HL-60/S4 treated with phorbol 12-myristate 13-acetate at 8.2 ng/mL for 4 days and 3 days (cell line): ENCODE measurements around the gene SLC35F1.
"Not testable (repeated sequence)": the region's sequence is repeated elsewhere in the genome, so short reads cannot be mapped to it uniquely, and the experiment has no call there.

Experiments
- in situ Hi-C: fragments of 300-500 bp; cut with MboI; formaldehyde crosslinking; loops from 2 replicates; pipeline ENCODE4 v1.15.0; 2022; ENCODE audit warnings: low sequenced_read_pairs

The SLC35F1 gene

DNA sequence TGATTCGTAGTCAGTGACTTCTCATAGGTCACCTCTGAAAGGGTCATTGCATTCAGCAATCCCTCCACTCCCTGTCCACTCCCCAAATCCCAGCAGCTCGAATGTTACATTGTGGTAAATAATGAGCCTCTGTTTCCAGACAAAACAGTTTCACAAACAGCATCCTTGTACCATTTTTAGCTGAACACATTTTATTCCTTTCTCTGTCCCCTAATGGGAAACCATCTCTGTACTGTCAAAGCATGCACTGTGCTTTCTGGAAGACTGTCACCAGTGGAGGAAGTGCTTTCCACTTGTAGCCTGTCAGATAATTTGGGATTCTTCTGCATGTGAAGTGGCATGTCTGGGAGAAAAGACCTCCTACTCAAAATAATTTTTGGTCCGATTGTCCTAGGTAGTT, 82.0 kb downstream of the SLC35F1 start:
- in situ Hi-C loops, result no loop called here

DNA sequence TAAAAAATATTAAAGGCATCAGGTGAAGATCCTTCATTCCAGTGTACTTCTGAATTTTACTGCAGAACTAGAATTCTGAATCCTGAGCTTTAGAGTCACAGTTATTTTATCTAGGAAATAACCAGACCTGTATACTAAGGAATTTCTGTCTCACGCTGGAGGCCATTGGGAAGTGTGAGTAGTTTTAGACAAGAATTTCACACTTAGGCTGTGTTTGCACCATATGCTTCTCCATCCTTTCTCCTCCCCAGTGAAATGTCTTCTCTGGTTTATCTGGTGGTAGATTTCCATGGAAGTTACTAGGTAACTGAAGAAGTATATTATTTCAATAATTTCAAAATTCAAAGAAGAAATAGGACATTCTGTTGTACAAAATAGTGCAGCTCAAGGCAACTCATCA, 83.1 kb downstream of the SLC35F1 start:
- in situ Hi-C loops, result no loop called here

DNA sequence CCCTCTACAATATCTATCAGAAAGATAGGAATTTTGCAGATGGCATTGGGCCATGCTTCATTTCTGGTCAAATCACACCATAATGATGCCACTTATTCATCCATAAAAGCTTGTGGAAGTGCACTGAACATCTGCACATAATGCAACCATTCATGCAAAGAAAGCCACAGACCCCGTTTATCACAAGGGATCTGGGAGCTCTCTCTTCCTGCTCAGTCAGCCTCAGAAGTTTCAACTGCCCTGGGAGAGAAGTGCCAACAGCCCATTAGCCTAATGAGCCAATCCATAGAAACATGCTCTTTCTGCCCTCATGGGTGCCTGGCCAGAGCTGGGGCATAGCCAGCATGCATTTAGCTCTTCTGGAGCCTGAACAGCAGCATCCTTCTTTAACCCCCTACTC, 85.8 kb downstream of the SLC35F1 start:
- in situ Hi-C loops, result no loop called here

DNA sequence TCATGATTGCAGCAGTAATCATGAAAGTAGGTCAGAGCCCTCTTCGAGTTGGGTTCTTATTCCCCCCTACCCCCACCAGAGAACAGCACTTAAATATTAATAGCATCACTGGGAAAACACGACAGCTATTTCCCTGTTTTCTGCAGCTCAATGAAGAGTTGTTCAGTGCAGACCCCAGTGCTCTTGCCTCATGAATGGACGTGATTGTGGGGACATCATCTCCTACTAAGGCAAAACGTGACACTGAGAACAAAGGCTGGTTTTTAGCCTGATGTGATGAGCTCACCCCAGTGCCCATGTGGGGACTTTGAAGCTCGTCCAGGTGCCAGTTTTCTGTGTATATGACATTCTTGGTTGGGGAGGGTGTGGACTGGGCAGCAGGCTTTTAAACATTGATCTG, 105.9 kb downstream of the SLC35F1 start:
- in situ Hi-C loops, result no loop called here

DNA sequence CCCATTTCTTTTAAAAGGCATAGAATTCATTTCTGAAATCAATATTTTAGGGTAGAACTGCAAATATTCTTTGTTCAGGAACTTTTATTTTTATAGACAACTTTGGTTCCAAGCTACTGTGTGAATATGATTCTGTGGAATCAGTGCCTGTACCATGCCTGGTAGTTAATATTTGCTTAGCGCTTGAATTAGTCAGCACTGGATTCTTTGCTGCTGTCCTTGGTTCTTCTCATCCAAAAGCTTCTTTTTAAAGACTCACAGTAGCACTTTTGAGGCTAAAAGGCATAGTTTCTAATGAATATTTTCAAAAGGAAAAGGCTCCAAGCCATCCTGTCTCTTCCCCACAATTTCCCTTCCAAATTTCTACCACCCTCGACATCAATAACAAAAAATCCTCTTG, 109.5 kb downstream of the SLC35F1 start:
- in situ Hi-C loops, result no loop called here

DNA sequence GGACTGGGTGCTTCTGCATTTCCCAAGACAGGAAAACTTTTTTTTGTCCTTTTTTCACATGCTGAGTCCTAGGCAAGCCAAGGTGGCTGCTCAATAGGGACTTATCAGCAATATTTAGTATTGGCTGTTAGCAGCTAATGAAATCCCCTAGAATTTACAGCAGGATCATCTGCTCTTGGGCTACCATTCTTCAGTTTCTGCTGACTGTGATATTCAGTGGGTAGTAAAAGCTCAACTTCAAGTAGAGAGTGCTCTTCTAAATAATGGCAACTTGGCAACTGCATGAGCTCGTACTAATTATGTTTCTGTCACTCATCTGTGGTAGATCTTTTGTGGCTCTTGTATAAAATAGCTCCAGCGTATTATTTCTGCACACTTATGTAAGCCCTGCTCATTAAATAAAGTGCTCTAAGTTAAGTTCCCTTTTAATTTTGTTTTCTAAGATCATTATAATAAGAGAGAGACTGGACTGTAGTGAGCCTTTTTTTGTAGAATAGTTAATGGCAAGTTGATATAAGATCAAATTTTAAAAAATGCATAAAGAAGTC, 110.3 kb downstream of the SLC35F1 start:
- in situ Hi-C loops, result no loop called here

DNA sequence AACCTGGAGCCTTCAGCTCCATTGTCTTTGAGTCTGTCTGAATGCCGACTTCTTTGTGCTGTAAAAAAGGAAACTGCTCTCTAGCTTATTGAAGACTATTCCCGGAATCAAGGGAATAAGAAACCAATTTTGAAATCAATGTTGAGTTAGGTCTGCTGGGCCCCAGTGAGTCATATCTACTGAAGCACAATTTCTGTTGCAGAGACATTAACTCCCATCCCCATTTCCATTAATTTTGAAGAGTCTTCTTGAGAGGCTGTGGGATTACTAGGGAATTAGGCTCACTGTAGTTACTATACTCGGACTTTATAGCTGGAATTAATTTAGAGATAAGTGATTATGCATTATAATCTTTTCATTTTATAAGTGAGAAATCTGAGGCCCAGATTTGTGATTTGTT, 116.7 kb downstream of the SLC35F1 start:
- in situ Hi-C loops, result no loop called here

DNA sequence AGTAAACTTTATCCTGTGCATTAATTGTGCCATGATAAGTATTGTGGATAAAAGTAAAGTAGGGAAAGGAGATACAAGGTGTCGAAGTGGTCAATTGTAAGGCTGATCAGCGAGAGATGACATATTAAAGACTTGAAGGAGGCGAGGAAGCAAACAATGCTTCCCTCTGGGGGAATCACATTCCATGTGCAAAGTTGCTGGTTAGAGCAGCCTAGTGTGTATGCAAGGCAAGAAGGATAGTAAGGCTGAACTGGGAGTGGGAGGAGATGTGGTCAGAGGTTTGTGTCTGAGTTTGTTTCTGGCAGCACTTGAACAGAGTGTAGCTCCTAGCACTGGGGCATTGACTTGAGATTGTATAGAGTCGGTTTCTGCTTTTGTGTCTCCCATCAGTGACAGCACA, 122.9 kb downstream of the SLC35F1 start:
- in situ Hi-C loops, result no loop called here

DNA sequence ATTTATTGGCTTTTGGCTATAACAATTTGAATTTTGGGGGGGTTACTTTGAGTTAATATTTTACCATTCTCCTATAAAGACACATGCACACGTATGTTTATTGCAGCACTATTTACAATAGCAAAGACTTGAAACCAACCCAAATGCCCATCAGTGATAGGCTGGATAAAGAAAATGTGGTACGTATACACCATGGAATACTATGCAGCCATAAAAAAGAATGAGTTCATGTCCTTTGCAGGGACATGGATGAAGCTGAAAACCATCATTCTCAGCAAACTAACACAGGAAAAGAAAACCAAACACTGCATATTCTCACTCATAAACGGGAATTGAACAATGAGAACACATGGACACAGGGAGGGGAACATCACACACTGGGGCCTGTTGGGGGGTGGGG, 130.4 kb downstream of the SLC35F1 start:
- in situ Hi-C loops, result not testable (repeated sequence)

DNA sequence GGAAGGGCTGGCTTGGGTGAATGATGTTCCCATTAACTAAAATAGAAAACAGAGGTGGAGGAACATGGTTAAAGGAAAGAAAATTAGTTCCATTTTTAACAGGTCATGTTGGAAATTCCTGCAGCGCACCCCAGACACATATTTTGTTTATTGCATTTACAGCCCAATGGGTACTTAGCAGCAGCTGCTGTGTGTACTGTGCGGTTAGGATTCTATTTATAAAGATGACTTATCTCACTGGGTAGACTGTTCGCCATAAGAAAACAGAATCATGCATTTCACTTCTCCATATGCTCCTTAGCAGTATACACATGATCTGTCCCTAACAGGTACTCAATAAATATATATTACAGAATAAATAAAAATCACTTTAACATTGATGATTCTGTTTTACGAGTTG, 135.8 kb downstream of the SLC35F1 start:
- in situ Hi-C loops, result no loop called here

DNA sequence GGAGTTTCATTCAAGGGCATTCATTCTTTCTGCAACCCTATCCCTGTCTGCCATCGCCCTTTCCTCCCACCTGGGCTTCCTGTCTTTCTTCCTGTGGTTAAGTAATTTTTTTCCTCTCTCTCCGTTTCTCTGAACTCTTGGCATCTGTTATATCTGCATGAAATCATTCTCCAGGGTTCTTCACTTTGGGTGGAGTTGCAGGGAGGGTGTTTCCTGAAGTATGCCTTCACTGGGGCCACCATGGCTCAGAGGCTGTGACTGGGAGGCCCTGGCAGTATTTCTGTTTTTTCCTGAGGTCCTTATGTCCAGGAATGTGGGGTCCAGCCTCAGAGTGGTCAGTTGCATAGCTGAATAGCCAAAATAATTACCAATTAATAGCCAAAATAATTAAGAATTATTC, 137.2 kb downstream of the SLC35F1 start:
- in situ Hi-C loops, result no loop called here

DNA sequence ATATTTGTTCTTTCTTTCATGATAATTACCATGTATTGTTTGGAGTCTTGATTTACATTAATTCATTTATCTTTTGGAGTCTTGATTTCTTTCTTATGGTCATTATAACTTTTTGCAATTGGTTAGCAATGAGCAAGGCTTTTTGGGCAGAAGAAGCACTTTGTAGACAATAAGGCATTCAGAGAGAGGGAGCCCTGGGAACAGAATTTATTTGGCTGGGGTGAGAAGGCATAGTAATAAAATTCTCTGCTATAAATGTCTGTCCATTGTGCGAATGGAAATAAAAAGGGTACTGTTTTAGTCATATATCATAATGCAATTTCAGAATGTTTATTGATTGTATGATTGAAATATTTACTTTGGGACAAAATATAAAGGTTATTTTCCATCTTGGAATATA, 147.0 kb downstream of the SLC35F1 start:
- in situ Hi-C loops, result no loop called here

DNA sequence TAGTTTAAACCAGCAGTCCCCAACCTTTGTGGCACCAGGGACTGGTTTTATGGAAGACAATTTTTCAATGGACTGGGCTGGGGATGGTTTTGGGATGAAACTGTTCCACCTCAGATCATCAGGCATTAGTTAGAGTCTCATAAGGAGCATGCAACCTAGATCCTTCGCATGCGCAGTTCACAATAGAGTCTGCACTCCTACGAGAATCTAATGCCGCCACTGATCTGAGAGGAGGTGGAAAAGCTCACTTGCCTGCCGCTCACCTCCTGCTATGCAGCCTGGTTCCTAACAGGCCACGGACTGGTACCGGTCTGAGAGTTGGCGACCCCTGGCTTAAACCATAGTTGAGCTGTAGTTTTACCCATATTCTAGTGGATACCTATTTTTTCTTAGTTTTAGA, 154.6 kb downstream of the SLC35F1 start:
- in situ Hi-C loops, result no loop called here

DNA sequence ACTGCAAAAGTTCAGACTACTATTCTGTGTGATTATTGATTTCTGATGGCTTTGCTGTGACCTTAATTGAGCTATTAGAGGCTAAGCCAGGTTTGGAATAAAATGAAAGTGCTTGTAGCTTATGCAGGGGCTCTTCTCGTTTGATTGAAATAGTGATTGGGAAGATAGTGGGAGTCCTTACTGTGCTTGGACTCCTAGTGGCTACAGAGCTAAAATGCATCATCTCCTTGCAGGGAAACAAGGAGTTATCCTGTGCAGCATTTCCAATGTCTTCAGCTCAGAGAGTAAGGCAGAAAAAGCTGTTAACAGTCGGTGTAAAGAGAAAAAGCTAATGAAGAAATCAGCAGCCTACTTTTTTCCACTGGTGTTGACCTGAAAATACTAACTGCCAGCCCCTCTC, 173.5 kb downstream of the SLC35F1 start:
- in situ Hi-C loops, result no loop called here

DNA sequence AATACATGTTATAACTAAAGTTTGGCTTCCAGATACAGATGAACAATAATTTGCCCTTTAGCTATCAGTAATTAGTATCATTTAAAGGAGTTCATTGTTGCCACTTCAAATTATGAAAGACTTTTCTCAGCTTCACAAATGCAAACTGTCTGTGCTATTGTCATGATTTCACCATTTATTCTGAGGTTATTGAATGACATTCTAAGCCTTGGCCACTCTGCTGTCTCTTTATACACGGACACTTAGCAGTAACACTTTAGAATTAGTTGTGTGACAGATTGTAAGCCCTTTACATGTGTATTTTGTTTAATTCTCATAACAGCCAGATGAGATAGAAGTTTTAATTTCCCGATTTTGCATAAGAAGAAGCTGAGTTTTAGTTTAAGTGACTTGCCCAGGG, 176.6 kb downstream of the SLC35F1 start:
- in situ Hi-C loops, result no loop called here

DNA sequence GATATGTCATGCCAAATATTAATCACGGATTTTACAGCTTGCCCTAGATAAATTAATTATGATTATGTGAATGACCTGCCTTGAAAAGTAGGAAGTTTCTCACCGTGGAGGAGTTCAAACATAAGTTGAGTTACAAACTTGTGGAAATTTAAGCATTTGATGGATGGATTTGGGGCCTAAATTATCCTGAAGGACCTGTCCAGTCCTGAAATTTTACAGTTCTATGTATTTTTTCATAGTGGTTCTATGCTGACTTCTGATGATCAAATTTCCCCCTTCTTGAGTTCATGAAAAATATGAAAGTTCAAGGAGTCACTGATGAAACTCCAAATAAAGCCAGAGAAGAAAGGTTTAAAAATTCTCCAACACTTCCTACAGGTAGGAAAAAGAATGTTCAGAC, 178.6 kb downstream of the SLC35F1 start:
- in situ Hi-C loops, result no loop called here

DNA sequence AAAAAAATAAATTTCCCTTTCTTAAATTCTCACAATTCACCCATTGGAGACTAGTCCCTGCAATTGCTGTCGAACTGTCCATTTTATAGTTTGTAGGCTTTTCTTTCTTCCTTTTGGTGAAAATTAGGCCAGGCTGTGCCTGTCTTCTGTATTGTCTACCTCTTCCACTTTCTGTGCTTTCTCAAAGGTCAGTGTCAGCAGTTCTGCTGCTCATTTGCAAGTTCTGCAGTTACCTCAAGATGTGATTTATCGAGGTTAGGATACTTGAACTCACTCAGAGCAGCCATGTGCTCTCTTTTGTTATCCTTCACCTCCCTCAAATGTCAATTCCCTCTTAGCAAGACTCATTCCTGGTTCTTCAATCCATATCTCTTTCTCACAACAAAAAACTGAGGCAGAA, 179.1 kb downstream of the SLC35F1 start:
- in situ Hi-C loops, result no loop called here

DNA sequence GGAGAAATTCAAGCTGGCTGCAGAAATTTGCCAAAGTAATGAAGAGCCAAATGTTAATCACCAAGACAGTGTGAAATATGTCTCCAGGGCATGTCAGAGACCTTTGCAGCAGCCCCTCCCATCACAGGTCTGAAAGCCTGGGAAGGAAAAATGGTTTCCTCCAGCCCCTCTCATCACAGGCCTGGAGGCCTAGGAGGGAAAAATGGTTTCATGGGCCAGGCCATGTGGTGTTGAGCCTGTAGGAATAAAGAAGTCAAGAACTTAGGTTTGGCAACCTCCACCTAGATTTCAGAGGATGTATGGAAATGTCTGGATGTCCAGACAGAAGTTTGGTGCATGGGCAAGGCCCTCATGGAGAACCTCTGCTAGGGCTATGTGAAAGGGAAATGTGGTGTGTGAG, 185.0 kb downstream of the SLC35F1 start:
- in situ Hi-C loops, result no loop called here

DNA sequence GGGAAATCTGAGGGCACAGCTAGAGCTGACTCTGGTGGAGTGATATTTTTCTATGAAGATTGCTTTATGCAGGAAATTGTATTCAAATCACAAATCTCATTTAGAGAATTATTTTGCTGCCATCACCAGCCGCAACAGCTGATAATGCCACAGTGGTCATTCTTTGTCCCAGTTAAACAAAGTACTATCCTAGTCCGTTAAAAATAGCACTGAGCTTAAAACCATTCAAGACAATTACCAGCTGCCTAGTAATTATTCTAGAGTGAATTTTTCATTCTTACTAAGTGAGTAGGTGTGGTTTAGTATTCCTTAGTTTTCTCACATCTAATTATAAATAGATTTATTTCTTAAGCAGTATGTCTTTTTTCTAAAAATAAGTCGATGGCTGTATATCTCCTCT, 190.5 kb downstream of the SLC35F1 start:
- in situ Hi-C loops, result no loop called here

DNA sequence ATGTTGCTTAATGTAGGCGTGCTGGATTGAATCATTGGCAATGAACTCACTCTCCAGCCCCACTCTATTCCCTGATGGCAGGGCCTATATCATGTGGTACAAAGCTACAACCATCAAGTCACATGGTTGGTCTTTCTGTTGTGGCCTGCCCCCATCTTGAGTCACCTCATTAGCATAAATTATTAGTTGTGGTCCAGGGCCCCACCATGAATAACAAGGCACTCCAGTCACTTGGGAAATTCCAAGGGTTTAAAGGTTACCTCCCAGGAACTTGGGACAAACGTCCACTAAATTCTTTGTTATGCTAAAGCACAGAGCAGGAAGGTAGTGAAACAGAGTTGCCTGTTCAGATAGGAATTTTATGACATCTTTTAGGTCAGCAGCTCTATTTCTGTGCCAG, 193.7 kb downstream of the SLC35F1 start:
- in situ Hi-C loops, result no loop called here

DNA sequence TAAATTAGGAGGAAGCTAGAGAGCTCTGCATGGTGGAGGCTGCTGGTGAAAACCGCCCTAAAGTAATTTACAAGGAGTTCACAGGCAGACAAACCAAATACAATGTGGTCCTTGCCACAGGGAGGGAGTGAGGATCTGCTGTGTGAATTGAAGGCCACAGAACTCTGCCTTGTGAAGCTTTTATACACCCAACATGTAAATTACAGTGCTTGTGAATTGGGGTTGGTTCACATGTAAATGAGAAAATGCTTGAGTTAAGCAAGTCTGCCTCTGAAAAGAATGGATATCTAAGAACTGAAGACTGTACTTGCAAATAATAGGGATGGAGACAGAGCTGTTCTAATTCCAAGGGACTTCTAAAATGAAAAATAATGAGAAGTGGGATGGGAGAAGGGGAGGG, 194.2 kb downstream of the SLC35F1 start:
- in situ Hi-C loops, result no loop called here

DNA sequence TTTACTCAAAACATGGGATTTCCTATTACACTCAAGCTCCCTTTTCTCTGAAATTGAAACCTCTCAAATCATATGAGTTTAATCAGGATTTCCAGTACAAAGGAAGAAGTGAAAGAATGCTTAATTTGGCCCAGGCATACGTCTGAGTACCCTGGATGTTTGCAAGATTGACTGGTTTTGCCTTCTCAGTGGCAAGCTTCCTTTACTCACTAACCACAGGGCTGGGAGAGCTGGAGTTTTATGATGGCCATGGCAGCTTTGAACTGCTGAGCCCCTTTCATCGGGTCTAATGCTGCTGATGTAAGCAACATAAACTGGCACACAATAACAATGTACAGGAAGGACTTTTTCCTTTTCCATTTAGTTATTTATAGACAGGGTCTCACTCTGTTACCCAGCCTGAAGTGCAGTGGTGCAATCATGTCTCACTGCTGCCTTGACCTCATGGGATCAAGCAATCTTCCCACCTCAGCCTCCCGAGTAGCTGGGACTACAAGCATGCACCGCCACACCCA, 194.8 kb downstream of the SLC35F1 start:
- in situ Hi-C loops, result no loop called here

DNA sequence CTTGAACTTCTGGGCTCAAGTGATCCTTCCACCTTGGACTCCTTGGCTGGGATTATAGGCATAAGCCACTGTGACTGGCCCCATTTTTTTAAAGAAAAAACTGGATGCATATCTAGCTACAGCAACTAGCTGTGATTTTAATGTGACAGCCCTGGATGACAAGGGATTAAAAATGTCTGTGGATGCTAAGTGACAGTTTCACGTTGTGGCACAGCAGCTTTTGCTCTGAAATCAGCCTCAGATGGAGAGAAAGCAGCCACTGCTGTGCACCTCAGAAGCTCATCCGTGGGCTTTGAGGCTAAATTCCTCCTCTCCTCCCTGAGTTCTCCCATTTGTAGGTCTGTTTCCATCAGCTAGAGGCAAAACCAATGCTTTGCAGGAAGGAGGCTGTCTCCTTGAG, 195.3 kb downstream of the SLC35F1 start:
- in situ Hi-C loops, result no loop called here
